ENCODE data around the gene USP6NL.

The USP6NL gene

GRCh38 chr10:11424456-11425295 lies 186.8 kb downstream of the USP6NL start:
- H3K36me3 ChIP-seq (ENCODE audit: control insufficient read depth, insufficient read depth, low read length), result no peaks in the 10 kb centered on the region
- H3K4me3 ChIP-seq (ENCODE audit: extremely low read depth, insufficient read depth, low read length, poor library complexity, severe bottlenecking), result no peak overlapping the region
- no peaks in the 10 kb centered on the region for H3K4me1 ChIP-seq (ENCODE audit: control insufficient read depth, insufficient read depth, low read length, poor library complexity, severe bottlenecking)
- 22 to 24% methylated on average over 10 of the region's 11 CpGs for WGBS, 2 experiments (ENCODE audit: insufficient coverage in 2 of 2)
- H3K9me3 ChIP-seq (ENCODE audit: control insufficient read depth, low read length), result peaks cover 10% of the 10 kb centered on the region
- H3K27ac ChIP-seq (ENCODE audit: low read depth, low read length, severe bottlenecking), result no peak overlapping the region

DNA sequence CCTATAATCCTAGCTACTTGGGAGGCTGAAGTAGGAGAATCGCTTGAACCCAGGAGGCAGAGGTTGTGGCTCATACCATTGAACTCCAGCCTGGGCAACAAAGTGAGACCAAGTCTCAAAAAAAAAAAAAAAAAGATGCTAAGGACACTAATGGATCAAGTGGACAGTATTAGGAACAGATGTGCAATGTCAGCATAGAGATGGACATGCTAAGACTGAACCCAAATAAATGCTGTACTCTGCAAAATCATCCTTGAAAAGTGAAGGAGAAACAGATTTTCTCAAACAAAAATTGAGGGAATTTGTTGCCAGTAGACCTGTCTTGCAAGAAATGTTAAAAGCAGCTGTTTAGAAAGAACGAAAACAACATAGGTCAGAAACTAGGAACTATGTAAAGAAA lies 194.5 kb downstream of the USP6NL start:
- H3K36me3 ChIP-seq (ENCODE audit: control insufficient read depth, insufficient read depth, low read length), result no peaks in the 10 kb centered on the region
- H3K9me3 ChIP-seq (ENCODE audit: control insufficient read depth, low read length), result no peaks in the 10 kb centered on the region
- peaks cover 3% of the 10 kb centered on the region for H3K4me1 ChIP-seq (ENCODE audit: control insufficient read depth, insufficient read depth, low read length, poor library complexity, severe bottlenecking)
- 95 to 100% methylated on average over 2 of the region's 2 CpGs for WGBS, 2 experiments (ENCODE audit: insufficient coverage in 2 of 2)
- no peak overlapping the region for H3K27ac ChIP-seq (ENCODE audit: low read depth, low read length, severe bottlenecking)
- H3K4me3 ChIP-seq (ENCODE audit: extremely low read depth, insufficient read depth, low read length, poor library complexity, severe bottlenecking), result no peak overlapping the region

GRCh38 chr10:11415095-11415494 lies 196.4 kb downstream of the USP6NL start:
- WGBS, 2 experiments (ENCODE audit: insufficient coverage in 2 of 2), result 89 to 100% methylated on average over 3 to 4 of the region's 5 CpGs
- Histone ChIP-seq H3K9me3 (ENCODE audit: control insufficient read depth, low read length) (no peaks in the 10 kb centered on the region), H3K4me1 (ENCODE audit: control insufficient read depth, insufficient read depth, low read length, poor library complexity, severe bottlenecking) (peaks cover 3% of the 10 kb centered on the region), H3K36me3 (ENCODE audit: control insufficient read depth, insufficient read depth, low read length) (no peaks in the 10 kb centered on the region), H3K27ac (ENCODE audit: low read depth, low read length, severe bottlenecking) (no peak overlapping the region), H3K4me3 (ENCODE audit: extremely low read depth, insufficient read depth, low read length, poor library complexity, severe bottlenecking) (no peak overlapping the region)

- H3K9me3 ChIP-seq (ENCODE audit: control insufficient read depth, low read length), result no peaks in the 10 kb centered on the region
- H3K36me3 ChIP-seq (ENCODE audit: control insufficient read depth, insufficient read depth, low read length), result no peaks in the 10 kb centered on the region
- H3K4me1 ChIP-seq (ENCODE audit: control insufficient read depth, insufficient read depth, low read length, poor library complexity, severe bottlenecking), result peaks cover 3% of the 10 kb centered on the region
- WGBS, 2 experiments (ENCODE audit: insufficient coverage in 2 of 2), result 85 to 92% methylated on average over 6 to 7 of the region's 7 CpGs
- no peak overlapping the region for H3K4me3 ChIP-seq (ENCODE audit: extremely low read depth, insufficient read depth, low read length, poor library complexity, severe bottlenecking)
- H3K27ac ChIP-seq (ENCODE audit: low read depth, low read length, severe bottlenecking), result no peak overlapping the region
These were observed 197.0 kb downstream of the USP6NL start for GRCh38 chr10:11414314-11415038.

GRCh38 chr10:11411926-11412545 lies 199.4 kb downstream of the USP6NL start:
- Histone ChIP-seq H3K9me3 (ENCODE audit: control insufficient read depth, low read length) (no peaks in the 10 kb centered on the region), H3K4me3 (ENCODE audit: extremely low read depth, insufficient read depth, low read length, poor library complexity, severe bottlenecking) (no peak overlapping the region), H3K27ac (ENCODE audit: low read depth, low read length, severe bottlenecking) (no peak overlapping the region), H3K4me1 (ENCODE audit: control insufficient read depth, insufficient read depth, low read length, poor library complexity, severe bottlenecking) (peaks cover 3% of the 10 kb centered on the region), H3K36me3 (ENCODE audit: control insufficient read depth, insufficient read depth, low read length) (no peaks in the 10 kb centered on the region)
- WGBS, 2 experiments (ENCODE audit: insufficient coverage in 2 of 2), result 83 to 100% methylated on average over 1 of the region's 2 CpGs

- Histone ChIP-seq H3K9me3 (ENCODE audit: control insufficient read depth, low read length) (no peaks in the 10 kb centered on the region), H3K4me1 (ENCODE audit: control insufficient read depth, insufficient read depth, low read length, poor library complexity, severe bottlenecking) (peaks cover 2% of the 10 kb centered on the region), H3K4me3 (ENCODE audit: extremely low read depth, insufficient read depth, low read length, poor library complexity, severe bottlenecking) (no peak overlapping the region), H3K27ac (ENCODE audit: low read depth, low read length, severe bottlenecking) (no peak overlapping the region), H3K36me3 (ENCODE audit: control insufficient read depth, insufficient read depth, low read length) (no peaks in the 10 kb centered on the region)
- WGBS, 2 experiments (ENCODE audit: insufficient coverage in 2 of 2), result 65 to 75% methylated on average over 9 of the region's 11 CpGs
These were observed 202.1 kb downstream of the USP6NL start for GRCh38 chr10:11409357-11409756.

GRCh38 chr10:11407939-11408338 lies 203.5 kb downstream of the USP6NL start:
- Histone ChIP-seq H3K4me3 (ENCODE audit: extremely low read depth, insufficient read depth, low read length, poor library complexity, severe bottlenecking) (no peak overlapping the region), H3K36me3 (ENCODE audit: control insufficient read depth, insufficient read depth, low read length) (no peaks in the 10 kb centered on the region)

GRCh38 chr10:11406746-11407145 lies 204.7 kb downstream of the USP6NL start:
- Histone ChIP-seq H3K36me3 (ENCODE audit: control insufficient read depth, insufficient read depth, low read length) (no peaks in the 10 kb centered on the region), H3K4me3 (ENCODE audit: extremely low read depth, insufficient read depth, low read length, poor library complexity, severe bottlenecking) (no peak overlapping the region), H3K9me3 (ENCODE audit: control insufficient read depth, low read length) (no peaks in the 10 kb centered on the region), H3K27ac (ENCODE audit: low read depth, low read length, severe bottlenecking) (no peak overlapping the region), H3K4me1 (ENCODE audit: control insufficient read depth, insufficient read depth, low read length, poor library complexity, severe bottlenecking) (no peaks in the 10 kb centered on the region)
- WGBS, 2 experiments (ENCODE audit: insufficient coverage in 2 of 2), result 79 to 93% methylated on average over 3 of the region's 5 CpGs

More at GRCh38 chr10:11407939-11408338, 203.5 kb downstream of the USP6NL start:
- no CpG with 5 or more reads among the region's 2 CpGs for WGBS, 2 experiments (ENCODE audit: insufficient coverage in 2 of 2)
- no peaks in the 10 kb centered on the region for H3K9me3 ChIP-seq (ENCODE audit: control insufficient read depth, low read length)
- H3K27ac ChIP-seq (ENCODE audit: low read depth, low read length, severe bottlenecking), result no peak overlapping the region
- H3K4me1 ChIP-seq (ENCODE audit: control insufficient read depth, insufficient read depth, low read length, poor library complexity, severe bottlenecking), result no peaks in the 10 kb centered on the region

DNA sequence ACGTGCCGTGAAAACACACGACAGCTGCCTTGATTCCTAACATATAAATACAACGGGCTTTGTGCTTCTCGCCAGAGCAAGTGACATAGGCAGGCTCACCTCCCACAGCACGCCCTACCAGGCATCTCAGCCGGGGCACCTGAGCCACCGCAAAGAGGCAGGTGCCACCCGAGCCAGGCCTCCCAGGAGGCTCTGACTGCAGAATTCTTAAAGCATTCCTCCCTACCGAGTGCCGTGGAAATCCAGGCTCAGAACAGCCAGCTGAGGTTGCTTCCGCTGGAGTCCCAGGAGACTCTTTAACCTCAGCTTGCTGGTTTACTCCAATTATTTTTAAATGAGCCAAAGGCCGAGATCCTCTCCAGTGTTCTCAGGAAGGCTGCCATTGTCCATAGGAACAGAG lies 206.5 kb downstream of the USP6NL start:
- Histone ChIP-seq H3K27ac (ENCODE audit: low read depth, low read length, severe bottlenecking) (no peak overlapping the region), H3K9me3 (ENCODE audit: control insufficient read depth, low read length) (no peaks in the 10 kb centered on the region), H3K36me3 (ENCODE audit: control insufficient read depth, insufficient read depth, low read length) (no peaks in the 10 kb centered on the region), H3K4me1 (ENCODE audit: control insufficient read depth, insufficient read depth, low read length, poor library complexity, severe bottlenecking) (no peaks in the 10 kb centered on the region), H3K4me3 (ENCODE audit: extremely low read depth, insufficient read depth, low read length, poor library complexity, severe bottlenecking) (no peak overlapping the region)
- 85 to 93% methylated on average over 13 of the region's 13 CpGs for whole genome bisulfite sequencing, 2 experiments (ENCODE audit: insufficient coverage in 2 of 2)

Data from mesodermal cell (in vitro differentiated cells).